A549 (cell line): Measurements from ENCODE around the gene IL18BP. TPM values are rescaled to one million over a fixed set of nuclear protein-coding genes. Genes with fewer than 3 reads are reported as not detected.

Experiments
- ATAC-seq, 2 experiments: fragments of 200-7000 bp in 1 of 2; fragments of >200 bp in 1 of 2; cut with Nextera tagmentation in 1 of 2; cut with Tn5 transposase in 1 of 2; 3 replicates each; pipeline versions ENCODE4 v1.8.0 to v1.9.1; 2018 to 2020; ENCODE audit warnings: mild to moderate bottlenecking in 1 of 2, moderate library complexity in 1 of 2
- CTCF ChIA-PET: fragments of 300-600 bp; sonication (Branson Sonifier 250); formaldehyde crosslinking; extraction: SDS; loops from one replicate; lab custom pipeline; 2021; ENCODE audit warnings: antibody characterized with exemption, inconsistent platforms; lab: Yijun Ruan, JAX
- POLR2A ChIA-PET: fragments of 350-600 bp; formaldehyde crosslinking; extraction: SDS; loops from one replicate; lab custom pipeline; 2021; ENCODE audit warnings: antibody characterized with exemption, inconsistent platforms; lab: Yijun Ruan, JAX
- DNase-seq, 2 experiments: peaks; one replicate each; pipeline versions ENCODE4 v3.0.0 to v3.0.0-alpha.2; 2011 to 2016; ENCODE audit warnings: low read depth in 1 of 2, low spot score in 1 of 2
- FAIRE-seq: peaks from 2 replicates; lab custom pipeline; 2011; peaks lifted over from hg19 to GRCh38; lab: Jason Lieb, UNC
- H3K27ac ChIP-seq, 2 experiments: fragments of >200 bp; sonication (Bioruptor Twin); formaldehyde crosslinking; 3 replicates each; pipeline ENCODE4 v1.5.1; 2016 to 2017
- H3K4me1 ChIP-seq: fragments of >200 bp; sonication (Bioruptor Twin); formaldehyde crosslinking; 3 replicates; pipeline ENCODE4 v1.6.1; 2016
- H3K4me2 ChIP-seq: fragments of >200 bp; sonication (Bioruptor Twin); formaldehyde crosslinking; 3 replicates; pipeline ENCODE4 v1.6.1; 2016
- H3K4me3 ChIP-seq: fragments of >200 bp; sonication (Bioruptor Twin); formaldehyde crosslinking; 3 replicates; pipeline ENCODE4 v1.5.1; 2016
- H3K9me3 ChIP-seq: fragments of >200 bp; sonication (Bioruptor Twin); formaldehyde crosslinking; 3 replicates; pipeline ENCODE4 v1.6.1; 2016
- CTCF ChIP-seq: fragments of >200 bp; sonication (Bioruptor Twin); formaldehyde crosslinking; IDR thresholded peaks from 3 replicates; pipeline ENCODE4 v1.5.1; 2016
- ELK1 ChIP-seq: fragments of 150-350 bp; IDR thresholded peaks from 2 replicates; pipeline ENCODE4 v1.6.1; 2014; ENCODE audit warnings: low read depth, mild to moderate bottlenecking, low read length
- ESRRA ChIP-seq: fragments of 150-350 bp; IDR thresholded peaks from 2 replicates; pipeline ENCODE4 v1.6.1; 2014; ENCODE audit warnings: mild to moderate bottlenecking, low read length, borderline replicate concordance
- HEYL ChIP-seq: fragments of 250-450 bp; sonication (Bioruptor Pico); IDR thresholded peaks from 2 replicates; pipeline ENCODE4 v1.8.0; 2021; ENCODE audit warnings: mild to moderate bottlenecking, moderate library complexity
- HOXA7 ChIP-seq: fragments of 250-450 bp; sonication (Bioruptor Pico); IDR thresholded peaks from 2 replicates; pipeline ENCODE4 v1.5.0; 2020; ENCODE audit warnings: mild to moderate bottlenecking, moderate library complexity
- KDM1A ChIP-seq: fragments of 200-600 bp; sonication (generic); IDR thresholded peaks from 2 replicates; pipeline ENCODE4 v1.6.1; 2016; ENCODE audit warnings: low read depth, mild to moderate bottlenecking
- KDM5A ChIP-seq: fragments of 200-600 bp; sonication (generic); IDR thresholded peaks from 2 replicates; pipeline ENCODE4 v1.6.1; 2016; ENCODE audit warnings: antibody characterized with exemption, mild to moderate bottlenecking
- MAFK ChIP-seq: fragments of 450-650 bp; IDR thresholded peaks from 2 replicates; pipeline ENCODE4 v1.6.1; 2014; ENCODE audit not compliant: partially characterized antibody
- MAZ ChIP-seq: fragments of 150-350 bp; IDR thresholded peaks from 2 replicates; pipeline ENCODE4 v1.6.1; 2014; ENCODE audit warnings: antibody characterized with exemption, low read depth, low read length, borderline replicate concordance
- NPAS2 ChIP-seq: fragments of 250-450 bp; sonication (Bioruptor Pico); IDR thresholded peaks from 2 replicates; pipeline ENCODE4 v1.8.0; 2022; ENCODE audit warnings: mild to moderate bottlenecking, moderate library complexity, borderline replicate concordance
- NR3C1 ChIP-seq: fragments of >200 bp; sonication (Bioruptor Twin); formaldehyde crosslinking; IDR thresholded peaks from 3 replicates; pipeline ENCODE4 v1.6.1; 2017
- PHF8 ChIP-seq: fragments of 200-600 bp; sonication (generic); IDR thresholded peaks from 2 replicates; pipeline ENCODE4 v1.6.1; 2016; ENCODE audit warnings: low read depth, mild to moderate bottlenecking, antibody characterized with exemption, moderate library complexity, borderline replicate concordance
- POLR2A ChIP-seq: IDR thresholded peaks from 2 replicates; pipeline ENCODE4 v1.6.1; 2012; ENCODE audit warnings: mild to moderate bottlenecking, low read length
- RAD21 ChIP-seq, 2 experiments: fragments of >200 bp in 1 of 2; sonication (Bioruptor Twin) in 1 of 2; formaldehyde crosslinking in 1 of 2; IDR thresholded peaks in 1 of 2; conservative IDR thresholded peaks in 1 of 2; 2 replicates in 1 of 2; 3 replicates in 1 of 2; pipeline ENCODE4 v1.6.1; 2012 to 2018; ENCODE audit warnings: inconsistent platforms in 1 of 2
- REST ChIP-seq: fragments of 200-600 bp; sonication (generic); IDR thresholded peaks from 2 replicates; pipeline ENCODE4 v1.6.1; 2016; ENCODE audit warnings: antibody characterized with exemption, mild to moderate bottlenecking, moderate library complexity
- SMC3 ChIP-seq: fragments of >200 bp; sonication (Bioruptor Twin); formaldehyde crosslinking; IDR thresholded peaks from 3 replicates; pipeline ENCODE4 v1.6.1; 2018; ENCODE audit warnings: inconsistent platforms
- ZC3H11A ChIP-seq: fragments of 450-650 bp; IDR thresholded peaks from 2 replicates; pipeline ENCODE4 v1.6.1; 2014; ENCODE audit warnings: antibody characterized with exemption, mild to moderate bottlenecking
- WGBS: methylation state at CpG from one replicate; pipeline ENCODE4 v1.1.6; 2017; ENCODE audit errors: missing lambda C conversion rate; 5-methylcytosine and 5-hydroxymethylcytosine counted together
- polyA plus RNA-seq, 4 experiments: library from polyadenylated mRNA; depleted of rRNA in 3 of 4; stranded (reverse); fragments of >200 nt; fragmentation: RNase III in 1 of 4; extraction: RNeasy Plus Mini Kit Qiagen cat#74134 plus additional on column Dnase treatment in 1 of 4; gene quantifications; 2 replicates in 3 of 4; 3 replicates in 1 of 4; pipeline ENCODE4 v1.2.3, GENCODE V29; 2011 to 2017

Gene IL18BP
- polyA plus RNA-seq, 2 of the 4 experiments (the other 2 are of a cell fraction) = 6.0 to 7.6 TPM

- DNase-seq (no peak), FAIRE-seq (no peak), ATAC-seq (peak in 1 of 2 experiments; percentile 2; a peak in 2 of 6 replicates)
- H3K9me3 ChIP-seq = no peaks in the 10 kb centered on the region
- ChIA-PET CTCF (interaction anchor here (0.8 to 15.5 kb wide), 17 partner anchors 8 to 417 kb away, joined by 3 to 354 read pairs (median 5); partner anchors contain the start of genes IL18BP and LAMTOR1), POLR2A (interaction anchor here (1.3 kb wide), 1 partner anchor 11 kb away, joined by 3 read pairs; no protein-coding TSS in a partner anchor)
- no peak for TF ChIP-seq POLR2A
- peak; percentile 54 for TF ChIP-seq MAFK
- peaks cover 30% of the 10 kb centered on the region for H3K4me1 ChIP-seq
- WGBS = 92% methylated on average over 38 of the region's 38 CpGs
- H3K27ac ChIP-seq = peak overlapping the region; percentile 28 to 68; a peak in 3 of 6 replicates
- no peak overlapping the region for H3K4me3 ChIP-seq
- 0 out of 3 replicates have a peak overlapping the region, but pooled peaks have one; percentile 20 for H3K4me2 ChIP-seq
Measured at GRCh38 chr11:72013765-72014711, 15.3 kb downstream of the IL18BP start.

- ATAC-seq (no peak), DNase-seq (no peak), FAIRE-seq (no peak)
- CTCF ChIA-PET = interaction anchor here (1.0 to 15.5 kb wide), 21 partner anchors 8 to 416 kb away, joined by 3 to 354 read pairs (median 5); partner anchors contain the start of genes IL18BP, LAMTOR1, RNF121 and XNDC1N
- no peak overlapping the region for H3K4me2 ChIP-seq
- H3K27ac ChIP-seq = 0 out of 6 replicates have a peak overlapping the region, but pooled peaks of 1 of the 2 experiments have one; percentile 15
- TF ChIP-seq NPAS2 (CRISPR knock-in tag) = no peak
- no peak for TF ChIP-seq PHF8
- TF ChIP-seq KDM5A = no peak
- TF ChIP-seq ZC3H11A = no peak
- no peak for TF ChIP-seq MAZ
- no peak for TF ChIP-seq ESRRA
- TF ChIP-seq REST = no peak
- no peak for TF ChIP-seq HEYL
- no peak for TF ChIP-seq ELK1
- TF ChIP-seq HOXA7 (CRISPR knock-in tag) = no peak
- no peak for TF ChIP-seq KDM1A
- 96% methylated on average over 16 of the region's 16 CpGs for WGBS
- no peaks in the 10 kb centered on the region for H3K9me3 ChIP-seq
- H3K4me3 ChIP-seq = no peak overlapping the region
- POLR2A ChIA-PET = interaction anchor here (0.9 kb wide), 1 partner anchor 26 kb away, joined by 3 read pairs; no protein-coding TSS in a partner anchor
- peaks cover 30% of the 10 kb centered on the region for H3K4me1 ChIP-seq
Measured at GRCh38 chr11:72014761-72015320, 16.1 kb downstream of the IL18BP start.

GRCh38 chr11:72015511-72016061 is 16.9 kb downstream of the IL18BP start:
- ChIA-PET CTCF (interaction anchor here (0.8 to 15.5 kb wide), 26 partner anchors 9 to 416 kb away, joined by 3 to 354 read pairs (median 6); partner anchors contain the start of genes IL18BP, LAMTOR1, RNF121 and XNDC1N), POLR2A (interaction anchor here (0.9 kb wide), 1 partner anchor 25 kb away, joined by 3 read pairs; no protein-coding TSS in a partner anchor)
- H3K4me2 ChIP-seq = no peak overlapping the region
- H3K4me1 ChIP-seq = peaks cover 30% of the 10 kb centered on the region
- ATAC-seq (peak; percentile 48 to 64; a peak in 4 of 6 replicates), FAIRE-seq (no peak), DNase-seq (peak in 1 of 2 experiments; percentile 49)
- peak overlapping the region in 1 of 2 experiments; percentile 15; a peak in 1 of 6 replicates for H3K27ac ChIP-seq
- no peak overlapping the region for H3K4me3 ChIP-seq
- 93% methylated on average over 9 of the region's 10 CpGs for WGBS
- TF ChIP-seq SMC3 (peak; percentile 59), RAD21 (conservative IDR thresholded peaks at IDR 0.05 in 1 of 2, IDR thresholded peaks at IDR 0.05 in 1 of 2) (peak; percentile 32 to 54; a peak in 4 of 5 replicates), CTCF (peak; percentile 42; the same call in 2 of the 3 replicates), NR3C1 (no peak)
- H3K9me3 ChIP-seq = no peaks in the 10 kb centered on the region
